Endodermal cell (in vitro differentiated cells): ENCODE data around the gene CAPN12. TPM values are rescaled to one million over a fixed set of nuclear protein-coding genes. Genes with fewer than 3 reads are reported as not detected.
A peak's percentile ranks its signal among the peaks of the same experiment; 100 is the strongest.

Source experiments
- DNase-seq: peaks from one replicate; pipeline ENCODE4 v3.0.0-alpha.2; 2017
- H3K27ac ChIP-seq: 2 replicates; pipeline ENCODE4 v1.5.1; 2013; ENCODE audit warnings: mild to moderate bottlenecking, low read depth, low read length, moderate library complexity
- H3K27me3 ChIP-seq: 2 replicates; pipeline ENCODE4 v1.6.1; 2013; ENCODE audit warnings: mild to moderate bottlenecking, low read length, moderate library complexity; ENCODE audit not compliant: insufficient read depth, control insufficient read depth, poor library complexity, severe bottlenecking
- H3K36me3 ChIP-seq: 2 replicates; pipeline ENCODE4 v1.7.0; 2013; ENCODE audit warnings: mild to moderate bottlenecking, low read length, moderate library complexity; ENCODE audit not compliant: control insufficient read depth, insufficient read depth
- H3K4me1 ChIP-seq: one replicate; pipeline ENCODE4 v1.7.0; 2013; ENCODE audit warnings: low read length; ENCODE audit not compliant: control insufficient read depth, insufficient read depth
- H3K4me3 ChIP-seq: 2 replicates; pipeline ENCODE4 v1.5.1; 2013; ENCODE audit warnings: mild to moderate bottlenecking, low read length, moderate library complexity
- H3K9ac ChIP-seq: 2 replicates; pipeline ENCODE4 v1.6.1; 2013; ENCODE audit warnings: mild to moderate bottlenecking, low read length, moderate library complexity; ENCODE audit not compliant: poor library complexity, severe bottlenecking; ENCODE audit errors: extremely low read depth
- H3K9me3 ChIP-seq: 2 replicates; pipeline ENCODE4 v1.6.1; 2013; ENCODE audit warnings: mild to moderate bottlenecking, low read length, moderate library complexity; ENCODE audit not compliant: control insufficient read depth
- H3K27ac Mint-ChIP-seq: 2 replicates; pipeline ENCODE4 v1.8.0; 2020; ENCODE audit warnings: mixed read lengths
- H3K27me3 Mint-ChIP-seq: 2 replicates; pipeline ENCODE4 v1.8.0; 2021; ENCODE audit warnings: mild to moderate bottlenecking, mixed read lengths; ENCODE audit not compliant: insufficient read depth
- H3K36me3 Mint-ChIP-seq: 2 replicates; pipeline ENCODE4 v1.8.0; 2020; ENCODE audit warnings: low read depth, mixed read lengths
- H3K4me1 Mint-ChIP-seq: 2 replicates; pipeline ENCODE4 v1.8.0; 2020; ENCODE audit warnings: mixed read lengths
- H3K4me3 Mint-ChIP-seq: 2 replicates; pipeline ENCODE4 v1.8.0; 2020; ENCODE audit warnings: mild to moderate bottlenecking, moderate library complexity, mixed read lengths
- H3K9me3 Mint-ChIP-seq: 2 replicates; pipeline ENCODE4 v1.8.0; 2020; ENCODE audit warnings: mild to moderate bottlenecking, mixed read lengths
- CTCF ChIP-seq: fragments of 200-600 bp; sonication (generic); conservative IDR thresholded peaks from 2 replicates; pipeline ENCODE4 v1.5.0; 2021; ENCODE audit warnings: antibody characterized with exemption, mild to moderate bottlenecking
- WGBS, 2 experiments: methylation state at CpG; one replicate each; pipeline versions ENCODE4 v1.1.5 to v1.1.7; 2013; ENCODE audit warnings: missing lambda C conversion rate in 2 of 2, mixed read lengths in 1 of 2; ENCODE audit not compliant: insufficient coverage in 1 of 2, insufficient read length in 1 of 2; 5-methylcytosine and 5-hydroxymethylcytosine counted together
- total RNA-seq, 2 donors: library from RNA; stranded (reverse); fragmentation: NEBNext Ultra II Directional in 1 of 2; extraction: Animal tissue kit (Norgen Biotek cat#: 25700) in 1 of 2; gene quantifications; 2 replicates in 1 of 2; 3 replicates in 1 of 2; pipeline ENCODE4 v1.2.1, GENCODE V29; 2021

The CAPN12 gene
- total RNA-seq, 2 donors from 2014 or later = 14.5 to 83.0 TPM

- Mint-ChIP-seq H3K4me3 (peak overlapping the region; percentile 62), H3K36me3 (peaks cover 23% of the 10 kb centered on the region), H3K9me3 (peaks cover 2% of the 10 kb centered on the region), H3K4me1 (peaks cover 14% of the 10 kb centered on the region), H3K27ac (no peak overlapping the region), H3K27me3 (peaks cover 7% of the 10 kb centered on the region)
- DNase-seq = peak; percentile 86
- WGBS, 2 experiments = 3 to 4% methylated on average over 5 to 41 of the region's 42 CpGs
- peaks cover 10% of the 10 kb centered on the region for H3K4me1 ChIP-seq
- H3K9ac ChIP-seq = no peak overlapping the region
- no peaks in the 10 kb centered on the region for H3K9me3 ChIP-seq
- H3K36me3 ChIP-seq = peaks cover 18% of the 10 kb centered on the region
- H3K27ac ChIP-seq = no peak overlapping the region
- no peak for TF ChIP-seq CTCF
- no peaks in the 10 kb centered on the region for H3K27me3 ChIP-seq
- H3K4me3 ChIP-seq = no peak overlapping the region
These were observed 8.2 kb downstream of the CAPN12 start for GRCh38 chr19:38736036-38736412.

GRCh38 chr19:38735257-38735686 lies 9.0 kb downstream of the CAPN12 start:
- Histone ChIP-seq H3K27ac (no peak overlapping the region), H3K4me1 (peaks cover 10% of the 10 kb centered on the region), H3K4me3 (peak overlapping the region; percentile 60), H3K27me3 (no peaks in the 10 kb centered on the region), H3K36me3 (peaks cover 25% of the 10 kb centered on the region), H3K9ac (no peak overlapping the region), H3K9me3 (no peaks in the 10 kb centered on the region)
- WGBS, 2 experiments = 13 to 32% methylated on average over 3 to 9 of the region's 18 CpGs
- Mint-ChIP-seq H3K27me3 (peaks cover 7% of the 10 kb centered on the region), H3K4me3 (peak overlapping the region; percentile 62), H3K36me3 (peaks cover 27% of the 10 kb centered on the region), H3K4me1 (peaks cover 14% of the 10 kb centered on the region), H3K27ac (peak overlapping the region; percentile 68), H3K9me3 (peaks cover 2% of the 10 kb centered on the region)
- peak; percentile 92 for DNase-seq
- no peak for TF ChIP-seq CTCF

DNA sequence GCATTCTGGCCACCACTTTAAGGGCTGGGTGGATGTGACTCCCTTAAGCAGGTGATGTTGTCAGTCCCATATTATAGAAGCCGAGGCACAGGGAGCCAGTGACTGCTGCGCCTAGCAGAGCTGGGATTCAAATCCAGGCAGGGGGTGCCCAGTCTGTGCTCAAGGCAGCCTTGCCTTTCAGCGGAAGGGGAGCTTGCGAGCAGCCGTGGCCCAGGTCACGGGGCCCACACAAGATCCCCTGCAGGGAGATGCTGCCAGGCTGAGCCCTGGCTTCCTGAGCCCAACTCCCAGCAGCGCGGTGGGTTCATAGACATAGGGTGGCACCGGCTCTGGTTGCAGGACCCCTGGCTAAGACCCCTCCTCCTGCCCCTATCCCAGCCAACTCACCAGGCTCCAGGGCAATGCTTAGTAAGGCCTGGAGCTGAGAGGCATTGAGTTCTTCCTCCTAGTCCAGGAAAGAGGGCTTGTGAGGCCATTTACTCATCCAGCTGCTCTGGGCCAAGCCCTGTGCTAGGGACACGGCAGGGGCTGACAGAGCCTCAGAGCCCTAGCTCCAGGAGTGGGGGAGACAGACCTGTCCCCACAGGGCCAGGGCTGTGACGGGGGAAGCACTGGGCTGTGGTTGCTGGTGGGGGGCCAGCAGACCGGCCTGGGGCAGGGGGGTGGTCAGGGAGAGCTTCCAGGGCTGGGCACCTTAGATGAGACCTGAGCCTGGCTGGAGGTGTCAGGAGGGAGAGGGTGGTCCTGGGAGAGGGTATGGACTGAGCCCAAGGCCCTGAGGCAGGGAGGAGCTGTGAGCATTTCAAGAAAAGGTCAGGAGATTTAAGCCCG lies 9.6 kb downstream of the CAPN12 start:
- peak; percentile 72 for DNase-seq
- H3K9ac ChIP-seq = no peak overlapping the region
- no peak overlapping the region for H3K27ac ChIP-seq

More for the DNA sequence above, 9.6 kb downstream of the CAPN12 start:
- peak overlapping the region; percentile 60 for H3K4me3 ChIP-seq
- H3K4me1 ChIP-seq = peaks cover 10% of the 10 kb centered on the region
- Mint-ChIP-seq H3K4me3 (peak overlapping the region; percentile 62), H3K27me3 (peaks cover 7% of the 10 kb centered on the region), H3K9me3 (peaks cover 2% of the 10 kb centered on the region), H3K4me1 (peaks cover 16% of the 10 kb centered on the region), H3K36me3 (peaks cover 31% of the 10 kb centered on the region), H3K27ac (peak overlapping the region; percentile 68)
- H3K9me3 ChIP-seq = no peaks in the 10 kb centered on the region
- H3K36me3 ChIP-seq = peaks cover 27% of the 10 kb centered on the region
- TF ChIP-seq CTCF = no peak
- 81 to 86% methylated on average over 8 to 13 of the region's 13 CpGs for WGBS, 2 experiments
- no peaks in the 10 kb centered on the region for H3K27me3 ChIP-seq
